GM12874 (cell line): ENCODE results near the gene ALS2CL.

Experiments
- TF ChIP-seq, protein P1 (sequence below): IDR thresholded peaks from 2 replicates; pipeline ENCODE4 v1.5.1; 2011; ENCODE audit warnings: low read depth, mild to moderate bottlenecking, control low read depth, low read length, moderate library complexity; ENCODE audit not compliant: insufficient read depth

ALS2CL gene

DNA sequence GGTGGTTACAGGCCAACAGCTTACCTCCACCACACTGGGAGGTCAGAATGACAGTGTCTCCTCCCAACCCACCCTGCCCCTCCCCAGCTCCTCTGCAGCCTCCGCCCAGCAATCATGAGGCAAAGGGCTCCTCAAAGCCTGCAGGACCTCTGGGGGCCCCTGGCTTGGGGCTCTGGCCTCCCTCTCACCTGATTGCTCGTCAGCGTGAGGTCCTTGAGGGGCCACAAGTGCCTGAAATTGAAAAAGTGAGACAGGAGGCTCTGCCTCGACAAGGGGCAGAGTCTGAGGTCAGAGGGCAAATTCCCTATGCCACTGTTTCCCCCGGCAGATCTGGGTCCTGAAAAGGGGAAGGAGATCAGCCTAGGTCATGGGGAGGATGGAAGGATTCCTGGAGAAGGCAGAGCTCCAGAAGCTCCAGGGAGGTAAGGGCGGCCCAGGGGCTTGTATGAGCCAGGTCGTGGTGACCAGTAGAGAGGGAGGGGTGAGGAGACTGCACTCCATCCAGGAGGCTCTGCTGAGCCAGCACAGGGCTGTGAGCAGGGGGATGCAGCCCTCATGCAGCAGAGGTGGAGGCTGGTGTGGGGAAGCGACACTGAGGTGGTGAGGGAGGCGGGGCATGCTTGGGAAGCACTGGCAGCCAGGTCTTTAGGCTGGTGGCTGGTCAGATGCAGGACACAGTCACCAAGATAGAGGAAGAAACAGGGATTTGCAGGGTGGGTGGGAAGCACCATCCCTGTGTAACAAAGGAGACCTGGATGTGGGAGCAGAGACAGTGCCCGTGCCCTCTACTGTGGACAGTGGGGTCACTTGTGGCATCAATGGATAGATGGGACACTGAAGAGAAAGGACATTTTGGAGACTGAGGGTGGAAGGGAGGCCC, 20.1 kb downstream of the ALS2CL start:
- TF ChIP-seq, protein P1, sequence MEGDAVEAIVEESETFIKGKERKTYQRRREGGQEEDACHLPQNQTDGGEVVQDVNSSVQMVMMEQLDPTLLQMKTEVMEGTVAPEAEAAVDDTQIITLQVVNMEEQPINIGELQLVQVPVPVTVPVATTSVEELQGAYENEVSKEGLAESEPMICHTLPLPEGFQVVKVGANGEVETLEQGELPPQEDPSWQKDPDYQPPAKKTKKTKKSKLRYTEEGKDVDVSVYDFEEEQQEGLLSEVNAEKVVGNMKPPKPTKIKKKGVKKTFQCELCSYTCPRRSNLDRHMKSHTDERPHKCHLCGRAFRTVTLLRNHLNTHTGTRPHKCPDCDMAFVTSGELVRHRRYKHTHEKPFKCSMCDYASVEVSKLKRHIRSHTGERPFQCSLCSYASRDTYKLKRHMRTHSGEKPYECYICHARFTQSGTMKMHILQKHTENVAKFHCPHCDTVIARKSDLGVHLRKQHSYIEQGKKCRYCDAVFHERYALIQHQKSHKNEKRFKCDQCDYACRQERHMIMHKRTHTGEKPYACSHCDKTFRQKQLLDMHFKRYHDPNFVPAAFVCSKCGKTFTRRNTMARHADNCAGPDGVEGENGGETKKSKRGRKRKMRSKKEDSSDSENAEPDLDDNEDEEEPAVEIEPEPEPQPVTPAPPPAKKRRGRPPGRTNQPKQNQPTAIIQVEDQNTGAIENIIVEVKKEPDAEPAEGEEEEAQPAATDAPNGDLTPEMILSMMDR, result no peak

DNA sequence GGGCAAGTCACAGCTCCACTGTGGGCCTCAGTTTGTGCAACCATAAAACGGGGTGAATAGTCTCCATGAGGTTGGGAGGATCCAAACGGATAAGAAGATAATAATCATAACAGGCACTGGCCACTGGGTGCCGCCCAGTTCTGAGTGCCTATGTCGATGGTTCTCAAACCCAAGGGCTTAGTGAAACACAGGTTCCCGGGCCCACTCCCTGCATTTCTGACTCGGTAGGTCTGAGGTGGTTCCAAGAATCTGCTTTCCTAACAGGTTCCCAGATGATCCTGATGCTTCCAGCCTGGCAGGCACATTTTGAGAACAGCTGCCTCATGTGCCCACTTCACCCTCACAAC, 21.2 kb downstream of the ALS2CL start:
- TF ChIP-seq, protein P1, result no peak

DNA sequence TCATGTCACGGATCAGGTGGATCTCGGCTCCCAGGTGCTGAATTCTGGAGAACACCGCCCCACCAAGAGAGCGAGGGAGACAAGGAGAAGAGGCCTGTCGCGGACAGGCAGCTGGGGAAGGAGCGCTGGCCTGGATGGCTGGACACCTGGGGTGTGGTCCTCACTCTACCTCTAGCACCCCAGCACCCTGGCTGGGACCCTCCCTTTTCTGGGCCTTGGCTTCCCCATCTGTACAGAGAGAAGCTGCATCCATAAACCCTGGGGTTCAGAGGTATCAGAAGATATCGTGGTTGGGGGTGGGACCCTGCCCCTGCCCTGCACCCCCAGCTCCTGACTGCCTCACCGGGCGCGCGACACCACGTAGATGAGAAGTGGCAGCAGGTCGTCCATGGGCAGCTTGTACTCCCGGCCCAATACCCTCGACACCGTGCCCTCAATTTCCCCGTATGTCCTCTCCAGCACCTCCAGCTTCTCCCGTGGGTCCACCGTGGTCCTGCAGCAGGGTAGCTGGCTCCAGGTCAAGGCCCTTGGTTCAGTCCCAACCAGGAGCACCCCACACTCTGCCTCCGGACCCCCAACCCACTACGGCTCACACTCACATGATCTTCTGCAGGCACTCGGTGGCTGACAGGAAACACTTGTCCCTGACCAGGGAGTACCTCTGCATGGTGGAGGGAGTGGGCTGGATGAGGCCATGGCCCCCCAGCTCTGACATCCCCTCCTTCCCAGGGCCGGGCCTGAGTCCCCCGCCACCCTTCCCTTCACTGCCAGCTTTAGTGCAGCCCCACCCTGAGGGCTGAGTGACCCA, 21.7 kb downstream of the ALS2CL start:
- TF ChIP-seq, protein P1, result no peak

DNA sequence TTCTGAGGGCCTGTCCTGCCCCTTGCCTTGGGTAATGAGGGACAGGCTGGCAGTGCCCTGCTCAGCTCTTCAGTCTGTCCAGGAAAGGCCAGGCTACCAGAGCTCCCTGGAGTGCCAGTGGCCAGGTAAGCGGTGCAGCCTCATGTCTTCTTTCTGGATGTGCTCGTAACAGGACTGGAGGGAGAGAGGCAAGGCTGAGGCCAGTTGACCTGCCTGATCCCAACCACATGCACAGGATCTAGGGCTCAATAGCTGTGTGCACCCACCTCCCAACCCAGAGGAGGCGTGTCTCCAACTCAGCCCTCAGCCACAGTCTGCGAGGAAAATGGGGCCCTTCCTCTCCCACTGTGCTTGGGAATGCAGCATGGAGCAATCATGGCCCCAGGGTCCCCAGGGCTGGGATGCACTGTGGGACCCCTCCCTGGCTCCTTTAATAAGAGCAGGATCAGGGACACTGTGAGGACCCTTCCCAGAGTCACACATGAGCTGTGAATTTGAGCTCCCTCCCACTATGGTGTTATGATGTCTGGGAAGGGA, 22.5 kb downstream of the ALS2CL start:
- TF ChIP-seq, protein P1, result no peak

DNA sequence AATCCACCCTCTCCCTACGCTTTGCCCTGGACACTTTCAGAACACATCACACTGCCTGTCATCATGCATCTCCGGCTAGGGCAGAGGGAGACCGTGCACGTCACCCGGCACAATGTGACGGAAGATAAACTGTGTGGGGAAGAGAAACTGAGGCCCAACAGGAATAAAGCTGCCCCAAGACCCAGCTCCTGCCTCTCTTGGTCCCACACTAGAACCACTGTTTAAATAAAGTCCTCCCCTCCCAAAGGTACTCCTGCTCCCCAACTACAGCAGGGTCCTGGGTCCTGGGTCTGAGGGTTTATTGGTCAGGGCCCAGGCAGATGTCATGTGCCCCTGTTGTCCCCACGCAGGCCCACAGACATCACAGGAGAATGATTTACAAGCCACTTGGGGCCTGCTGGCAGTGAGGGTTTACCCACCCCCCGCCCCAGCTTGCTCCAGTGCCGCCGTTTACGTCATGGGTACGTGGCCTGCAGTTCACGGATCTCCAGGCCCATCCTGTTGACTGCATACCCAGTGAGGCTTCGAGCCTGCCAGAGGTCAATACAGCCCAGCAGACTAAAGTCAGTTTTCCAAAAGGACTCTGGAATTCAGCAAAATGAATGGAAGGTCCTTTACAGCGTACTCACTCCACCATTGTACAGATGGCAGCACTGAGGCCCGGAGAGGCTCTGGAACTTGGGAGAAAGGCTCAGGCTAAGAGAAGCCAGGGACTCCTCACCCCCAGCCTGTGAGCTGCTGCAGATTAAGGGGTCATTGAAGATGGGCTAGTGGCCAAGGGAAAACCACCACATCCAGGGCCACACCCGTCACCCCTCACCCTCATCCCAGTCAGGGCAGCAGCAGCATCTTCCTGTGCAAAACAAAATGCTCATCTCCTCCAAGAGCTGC, 23.2 kb downstream of the ALS2CL start:
- TF ChIP-seq, protein P1, result no peak

DNA sequence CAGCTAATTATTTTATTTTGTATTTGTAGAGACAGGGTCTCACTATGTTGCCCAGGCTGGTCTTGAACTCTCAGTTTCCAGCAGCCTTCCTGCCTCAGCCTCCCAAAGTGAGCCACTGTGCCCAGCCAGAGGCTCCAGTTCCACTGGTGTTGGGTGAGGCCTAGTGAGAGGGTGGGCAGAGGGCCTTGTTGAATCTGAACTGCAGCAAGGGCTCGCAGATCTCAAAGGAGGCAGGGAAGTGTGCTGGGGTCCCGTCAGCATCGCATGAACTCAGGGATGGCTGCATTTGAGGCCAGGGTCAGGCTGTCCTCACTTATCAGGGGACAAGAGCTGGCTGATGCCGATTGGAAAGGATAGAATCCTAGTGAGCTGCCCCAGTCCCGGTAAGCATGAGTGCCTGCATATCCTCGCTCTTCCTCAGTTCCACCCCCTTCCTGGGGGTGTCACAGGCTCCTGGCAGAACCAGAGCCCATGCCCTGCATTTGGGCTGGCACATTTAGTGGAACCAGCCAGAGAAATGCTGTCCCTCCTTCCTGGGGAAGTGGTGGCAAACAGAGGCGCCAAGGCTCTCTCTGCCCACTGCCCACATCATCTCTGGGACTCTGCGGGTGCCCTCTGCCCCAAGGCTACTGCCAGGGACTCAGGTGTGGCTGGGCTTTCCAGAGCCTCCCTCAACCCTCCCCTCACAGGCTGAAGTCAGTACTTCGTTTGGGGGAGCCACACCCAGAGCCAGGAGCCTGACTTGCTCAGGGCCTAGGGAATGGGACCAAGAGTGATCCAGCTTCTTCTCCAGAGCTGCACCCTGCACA, 24.1 kb downstream of the ALS2CL start:
- TF ChIP-seq, protein P1, result no peak
